Astrocyte (in vitro differentiated cells and primary cell): ENCODE data around the gene RNF169. TPM values are rescaled to one million over a fixed set of nuclear protein-coding genes. Genes with fewer than 3 reads are reported as not detected.

Source experiments
- DNase-seq: peaks from one replicate; pipeline ENCODE4 v3.0.0-alpha.2; 2010; ENCODE audit warnings: low read depth
- FAIRE-seq: peaks from 2 replicates; lab custom pipeline; 2011; peaks lifted over from hg19 to GRCh38; lab: Jason Lieb, UNC
- H2AFZ ChIP-seq: 2 replicates; pipeline ENCODE4 v1.6.0; 2012; ENCODE audit warnings: low read depth, low read length, inconsistent platforms
- H3K27ac ChIP-seq: 2 replicates; pipeline ENCODE4 v1.5.1; 2011; ENCODE audit warnings: low read depth, low read length, inconsistent platforms
- H3K27me3 ChIP-seq: 2 replicates; pipeline ENCODE4 v1.6.0; 2011; ENCODE audit warnings: low read length, inconsistent platforms; ENCODE audit not compliant: insufficient read depth
- H3K36me3 ChIP-seq: 2 replicates; pipeline ENCODE4 v1.5.1; 2011; ENCODE audit warnings: low read length, inconsistent platforms; ENCODE audit not compliant: insufficient read depth
- H3K4me1 ChIP-seq: 2 replicates; pipeline ENCODE4 v1.5.1; 2011; ENCODE audit warnings: low read length, inconsistent platforms; ENCODE audit not compliant: insufficient read depth
- H3K4me2 ChIP-seq: 2 replicates; pipeline ENCODE4 v1.6.0; 2012; ENCODE audit warnings: low read length, inconsistent platforms
- H3K4me3 ChIP-seq: 2 replicates; pipeline ENCODE4 v1.5.1; 2011; ENCODE audit warnings: low read depth, mild to moderate bottlenecking, low read length, inconsistent platforms; ENCODE audit not compliant: insufficient read depth
- H3K79me2 ChIP-seq: 2 replicates; pipeline ENCODE4 v1.6.0; 2012; ENCODE audit warnings: mild to moderate bottlenecking, low read length, inconsistent platforms; ENCODE audit not compliant: insufficient read depth
- H3K9ac ChIP-seq: 2 replicates; pipeline ENCODE4 v1.6.0; 2012; ENCODE audit warnings: mild to moderate bottlenecking, low read length, inconsistent platforms
- H3K9me3 ChIP-seq: 2 replicates; pipeline ENCODE4 v1.5.1; 2012; ENCODE audit warnings: low read depth, mild to moderate bottlenecking, low read length, inconsistent platforms; ENCODE audit not compliant: insufficient read depth
- H4K20me1 ChIP-seq: 2 replicates; pipeline ENCODE4 v1.6.0; 2012; ENCODE audit warnings: low read length, inconsistent platforms; ENCODE audit not compliant: insufficient read depth
- H3K27ac Mint-ChIP-seq: one replicate; pipeline ENCODE4 v1.8.0; 2021; ENCODE audit warnings: mild to moderate bottlenecking, mixed read lengths; ENCODE audit not compliant: unreplicated experiment
- H3K27me3 Mint-ChIP-seq: one replicate; pipeline ENCODE4 v1.8.0; 2021; ENCODE audit warnings: low read depth, mixed read lengths; ENCODE audit not compliant: unreplicated experiment
- H3K36me3 Mint-ChIP-seq: one replicate; pipeline ENCODE4 v1.8.0; 2021; ENCODE audit warnings: low read depth, mixed read lengths; ENCODE audit not compliant: unreplicated experiment
- H3K4me1 Mint-ChIP-seq: one replicate; pipeline ENCODE4 v1.8.0; 2021; ENCODE audit warnings: low read depth, mixed read lengths; ENCODE audit not compliant: unreplicated experiment
- H3K4me3 Mint-ChIP-seq: one replicate; pipeline ENCODE4 v1.8.0; 2021; ENCODE audit warnings: mild to moderate bottlenecking, moderate library complexity, mixed read lengths; ENCODE audit not compliant: unreplicated experiment
- H3K9me3 Mint-ChIP-seq: one replicate; pipeline ENCODE4 v1.8.0; 2021; ENCODE audit warnings: mild to moderate bottlenecking, mixed read lengths; ENCODE audit not compliant: unreplicated experiment
- EZH2 ChIP-seq: IDR thresholded peaks from 2 replicates; pipeline ENCODE4 v1.6.1; 2012; ENCODE audit warnings: mild to moderate bottlenecking, low read length, inconsistent platforms; ENCODE audit not compliant: insufficient read depth
- total RNA-seq: library from RNA; stranded (reverse); gene quantifications from 2 replicates; pipeline ENCODE4 v1.2.1, GENCODE V29; 2021
- TF ChIP-seq, protein P1 (sequence below): IDR thresholded peaks from 2 replicates; pipeline ENCODE4 v1.5.1; 2011; ENCODE audit warnings: low read depth, mild to moderate bottlenecking, inconsistent platforms, low read length, moderate library complexity; ENCODE audit not compliant: insufficient read depth

The RNF169 gene
- total RNA-seq, 1 donor from 2014 or later: 10.7 TPM

GRCh38 chr11:74769055-74769707 lies 20.5 kb downstream of the RNF169 start:
- Histone ChIP-seq H3K4me3 (no peak overlapping the region), H3K27ac (no peak overlapping the region), H3K36me3 (no peaks in the 10 kb centered on the region), H3K9me3 (no peaks in the 10 kb centered on the region), H2AFZ (no peak overlapping the region), H3K27me3 (no peaks in the 10 kb centered on the region), H4K20me1 (peaks cover 55% of the 10 kb centered on the region), H3K4me1 (no peaks in the 10 kb centered on the region), H3K79me2 (peaks cover 81% of the 10 kb centered on the region), H3K4me2 (no peak overlapping the region), H3K9ac (no peak overlapping the region)
- DNase-seq: no peak
- TF ChIP-seq, protein P1, sequence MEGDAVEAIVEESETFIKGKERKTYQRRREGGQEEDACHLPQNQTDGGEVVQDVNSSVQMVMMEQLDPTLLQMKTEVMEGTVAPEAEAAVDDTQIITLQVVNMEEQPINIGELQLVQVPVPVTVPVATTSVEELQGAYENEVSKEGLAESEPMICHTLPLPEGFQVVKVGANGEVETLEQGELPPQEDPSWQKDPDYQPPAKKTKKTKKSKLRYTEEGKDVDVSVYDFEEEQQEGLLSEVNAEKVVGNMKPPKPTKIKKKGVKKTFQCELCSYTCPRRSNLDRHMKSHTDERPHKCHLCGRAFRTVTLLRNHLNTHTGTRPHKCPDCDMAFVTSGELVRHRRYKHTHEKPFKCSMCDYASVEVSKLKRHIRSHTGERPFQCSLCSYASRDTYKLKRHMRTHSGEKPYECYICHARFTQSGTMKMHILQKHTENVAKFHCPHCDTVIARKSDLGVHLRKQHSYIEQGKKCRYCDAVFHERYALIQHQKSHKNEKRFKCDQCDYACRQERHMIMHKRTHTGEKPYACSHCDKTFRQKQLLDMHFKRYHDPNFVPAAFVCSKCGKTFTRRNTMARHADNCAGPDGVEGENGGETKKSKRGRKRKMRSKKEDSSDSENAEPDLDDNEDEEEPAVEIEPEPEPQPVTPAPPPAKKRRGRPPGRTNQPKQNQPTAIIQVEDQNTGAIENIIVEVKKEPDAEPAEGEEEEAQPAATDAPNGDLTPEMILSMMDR: no peak
- TF ChIP-seq EZH2: no peak
- H3K9me3 Mint-ChIP-seq: no peaks in the 10 kb centered on the region
- no peaks in the 10 kb centered on the region for H3K36me3 Mint-ChIP-seq
- no peak overlapping the region for H3K27ac Mint-ChIP-seq
- no peaks in the 10 kb centered on the region for H3K27me3 Mint-ChIP-seq
- peaks cover 2% of the 10 kb centered on the region for H3K4me1 Mint-ChIP-seq
- FAIRE-seq: no peak
- no peak overlapping the region for H3K4me3 Mint-ChIP-seq

DNA sequence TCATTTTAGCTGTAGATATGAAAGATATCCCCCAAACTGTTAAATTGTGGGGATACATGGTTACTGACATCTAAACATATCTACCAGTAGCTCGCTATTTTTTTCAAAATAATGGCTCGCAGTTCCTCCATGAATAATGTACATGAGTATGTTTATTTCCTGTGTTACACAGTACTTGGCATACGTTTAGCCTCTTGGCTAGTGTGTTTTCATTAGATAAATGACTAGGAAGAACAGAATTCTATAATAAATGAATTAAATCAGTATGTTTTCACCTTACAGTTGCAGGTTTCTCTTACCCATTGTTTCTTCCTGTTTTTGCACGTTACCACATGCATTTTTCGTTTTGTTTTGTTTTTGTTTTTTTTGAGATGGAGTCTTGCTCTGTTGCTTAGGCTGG lies 21.8 kb downstream of the RNF169 start:
- Histone ChIP-seq H3K9me3 (no peaks in the 10 kb centered on the region), H3K9ac (no peak overlapping the region), H3K4me2 (no peak overlapping the region), H3K4me1 (no peaks in the 10 kb centered on the region), H3K79me2 (peaks cover 85% of the 10 kb centered on the region), H3K4me3 (no peak overlapping the region), H4K20me1 (peaks cover 65% of the 10 kb centered on the region), H3K27ac (no peak overlapping the region), H2AFZ (no peak overlapping the region), H3K27me3 (no peaks in the 10 kb centered on the region), H3K36me3 (no peaks in the 10 kb centered on the region)
- TF ChIP-seq, protein P1: no peak
- TF ChIP-seq EZH2: no peak
- H3K9me3 Mint-ChIP-seq: no peaks in the 10 kb centered on the region
- no peaks in the 10 kb centered on the region for H3K27me3 Mint-ChIP-seq
- H3K36me3 Mint-ChIP-seq: no peaks in the 10 kb centered on the region
- DNase-seq: peak; percentile 20
- no peak overlapping the region for H3K4me3 Mint-ChIP-seq
- no peak for FAIRE-seq
- peaks cover 2% of the 10 kb centered on the region for H3K4me1 Mint-ChIP-seq
- H3K27ac Mint-ChIP-seq: no peak overlapping the region

DNA sequence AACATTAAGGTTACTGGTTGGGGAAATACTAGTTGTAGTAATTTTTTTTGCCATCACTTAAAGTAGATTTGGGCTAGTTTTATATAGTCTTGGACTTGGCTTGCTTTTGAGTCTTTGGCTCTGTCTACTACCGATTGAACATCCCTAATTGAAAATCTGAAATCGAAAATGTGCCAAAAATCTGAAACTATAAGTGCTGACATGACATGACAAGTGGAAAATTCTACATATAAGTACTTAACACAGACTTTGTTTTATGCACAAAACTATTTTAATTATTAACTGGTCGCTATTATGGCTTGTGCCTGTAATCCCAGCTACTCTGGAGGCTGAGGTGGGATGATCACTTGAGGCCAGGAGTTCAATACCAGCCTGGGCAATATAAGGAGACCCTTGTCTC lies 22.5 kb downstream of the RNF169 start:
- peaks cover 67% of the 10 kb centered on the region for H4K20me1 ChIP-seq
- H2AFZ ChIP-seq: no peak overlapping the region
- Mint-ChIP-seq H3K36me3 (no peaks in the 10 kb centered on the region), H3K9me3 (no peaks in the 10 kb centered on the region), H3K27me3 (no peaks in the 10 kb centered on the region), H3K4me1 (peaks cover 2% of the 10 kb centered on the region), H3K4me3 (no peak overlapping the region), H3K27ac (no peak overlapping the region)
- H3K79me2 ChIP-seq: peaks cover 90% of the 10 kb centered on the region
- FAIRE-seq (no peak), DNase-seq (no peak)
- TF ChIP-seq, protein P1: no peak
- no peak for TF ChIP-seq EZH2
- H3K9me3 ChIP-seq: no peaks in the 10 kb centered on the region
- H3K4me3 ChIP-seq: no peak overlapping the region
- no peaks in the 10 kb centered on the region for H3K36me3 ChIP-seq
- no peak overlapping the region for H3K4me2 ChIP-seq
- no peaks in the 10 kb centered on the region for H3K4me1 ChIP-seq
- no peaks in the 10 kb centered on the region for H3K27me3 ChIP-seq
- H3K27ac ChIP-seq: no peak overlapping the region
- H3K9ac ChIP-seq: no peak overlapping the region
